SK-N-SH (cell line): Measurements from ENCODE around the gene HARS2. TPM values are rescaled to one million over a fixed set of nuclear protein-coding genes. Genes with fewer than 3 reads are reported as not detected.
A peak's percentile ranks its signal among the peaks of the same experiment; 100 is the strongest.

Source experiments
- CTCF ChIA-PET: fragments of 300-600, 350-600 bp; formaldehyde crosslinking; extraction: SDS; loops from one replicate; lab custom pipeline; 2021; lab: Yijun Ruan, JAX
- POLR2A ChIA-PET: fragments of 350-600 bp; sonication (Branson Sonifier 250); formaldehyde crosslinking; extraction: SDS; loops from one replicate; lab custom pipeline; 2020; ENCODE audit warnings: antibody characterized with exemption, inconsistent platforms; lab: Yijun Ruan, JAX
- DNase-seq: peaks from one replicate; pipeline ENCODE4 v3.0.0; 2012
- H2AFZ ChIP-seq: fragments of 200-600 bp; sonication (generic); 2 replicates; pipeline ENCODE4 v1.8.1; 2016; ENCODE audit warnings: antibody characterized with exemption, mild to moderate bottlenecking, low read depth
- H3F3A ChIP-seq: fragments of 200-600 bp; sonication (generic); replicated peaks from 2 replicates; pipeline ENCODE3; 2016; ENCODE audit warnings: antibody characterized with exemption, mild to moderate bottlenecking; ENCODE audit not compliant: insufficient read depth
- H3K27ac ChIP-seq, 2 experiments: fragments of 200-500 bp in 1 of 2; fragments of 200-600 bp in 1 of 2; sonication (Bioruptor generic) in 1 of 2; sonication (generic), shearing (Covaris generic) in 1 of 2; 2 replicates each; pipeline versions ENCODE4 v1.5.1 to v1.6.1; 2014 to 2016; ENCODE audit warnings: low read depth in 2 of 2, inconsistent platforms in 1 of 2, low read length in 1 of 2, mild to moderate bottlenecking in 1 of 2, mixed read lengths in 1 of 2
- H3K27me3 ChIP-seq: fragments of 200-600 bp; sonication (generic), shearing (Covaris generic); 2 replicates; pipeline ENCODE4 v1.6.1; 2016; ENCODE audit warnings: mixed run types; ENCODE audit not compliant: insufficient read depth
- H3K36me3 ChIP-seq, 2 experiments: fragments of 200-500 bp in 1 of 2; fragments of 200-600 bp in 1 of 2; sonication (Bioruptor generic) in 1 of 2; sonication (generic) in 1 of 2; replicated peaks in 1 of 2; 2 replicates each; pipeline versions ENCODE3 to v1.5.1; 2014 to 2016; ENCODE audit warnings: low read length in 1 of 2, mild to moderate bottlenecking in 1 of 2; ENCODE audit not compliant: insufficient read depth in 2 of 2, control insufficient read depth in 1 of 2
- H3K4me1 ChIP-seq, 2 experiments: fragments of 200-500 bp in 1 of 2; fragments of 200-600 bp in 1 of 2; sonication (Bioruptor generic) in 1 of 2; sonication (generic), shearing (Covaris generic) in 1 of 2; 2 replicates each; pipeline versions ENCODE4 v1.5.1 to v1.6.1; 2014 to 2016; ENCODE audit warnings: low read depth in 1 of 2, low read length in 1 of 2, mixed run types in 1 of 2; ENCODE audit not compliant: insufficient read depth in 2 of 2, control insufficient read depth in 1 of 2
- H3K4me2 ChIP-seq: fragments of 200-600 bp; sonication (generic), shearing (Covaris generic); 2 replicates; pipeline ENCODE4 v1.6.1; 2017; ENCODE audit warnings: mixed run types
- H3K4me3 ChIP-seq, 2 experiments: fragments of 200-500 bp in 1 of 2; fragments of 200-600 bp in 1 of 2; sonication (Bioruptor generic) in 1 of 2; sonication (generic), shearing (Covaris generic) in 1 of 2; 2 replicates each; pipeline versions ENCODE4 v1.5.1 to v1.8.1; 2014 to 2016; ENCODE audit warnings: low read depth in 2 of 2, inconsistent platforms in 1 of 2, low read length in 1 of 2, mild to moderate bottlenecking in 1 of 2, mixed read lengths in 1 of 2, moderate library complexity in 1 of 2
- H3K79me2 ChIP-seq: fragments of 200-600 bp; sonication (generic); 2 replicates; pipeline ENCODE4 v1.8.1; 2017; ENCODE audit warnings: mild to moderate bottlenecking; ENCODE audit not compliant: insufficient read depth
- H3K9ac ChIP-seq: fragments of 200-600 bp; sonication (generic); 2 replicates; pipeline ENCODE4 v1.6.1; 2017; ENCODE audit warnings: mixed run types
- H3K9me2 ChIP-seq: fragments of 200-600 bp; sonication (generic); 2 replicates; pipeline ENCODE4 v1.6.1; 2017; ENCODE audit warnings: mixed run types
- H3K9me3 ChIP-seq: fragments of 200-600 bp; sonication (generic); 2 replicates; pipeline ENCODE4 v1.6.1; 2017; ENCODE audit warnings: mixed run types, mild to moderate bottlenecking, moderate library complexity
- H4K20me1 ChIP-seq: fragments of 200-600 bp; sonication (generic); 2 replicates; pipeline ENCODE4 v1.6.1; 2017; ENCODE audit warnings: mild to moderate bottlenecking, mixed run types; ENCODE audit not compliant: insufficient read depth
- CHD2 ChIP-seq: fragments of 150-350 bp; IDR thresholded peaks from 2 replicates; pipeline ENCODE4 v1.6.1; 2018; ENCODE audit warnings: low read length; ENCODE audit not compliant: partially characterized antibody
- CTCF ChIP-seq: fragments of 200-600 bp; sonication (generic); IDR thresholded peaks from 2 replicates; pipeline ENCODE4 v1.6.1; 2017; ENCODE audit warnings: antibody characterized with exemption, mild to moderate bottlenecking, moderate library complexity
- ELF1 ChIP-seq: IDR thresholded peaks from 2 replicates; pipeline ENCODE4 v1.4.0; 2012
- FOXJ3 ChIP-seq: sonication (generic); formaldehyde crosslinking; IDR thresholded peaks from 2 replicates; pipeline ENCODE4 v1.5.1; 2020; ENCODE audit warnings: mild to moderate bottlenecking, missing genetic modification reagents
- FOXM1 ChIP-seq: IDR thresholded peaks from 2 replicates; pipeline ENCODE4 v1.4.0; 2012; ENCODE audit warnings: low read depth, mild to moderate bottlenecking
- GABPA ChIP-seq: IDR thresholded peaks from 2 replicates; pipeline ENCODE4 v1.4.0; 2012; ENCODE audit warnings: low read depth, mild to moderate bottlenecking
- JUND ChIP-seq: IDR thresholded peaks from 2 replicates; pipeline ENCODE4 v1.4.0; 2012
- MXI1 ChIP-seq: IDR thresholded peaks from 2 replicates; pipeline ENCODE4 v1.6.1; 2012; ENCODE audit warnings: mild to moderate bottlenecking, low read depth, low read length, improper control_type of control experiment
- NRF1 ChIP-seq: IDR thresholded peaks from 2 replicates; pipeline ENCODE4 v1.6.1; 2012; ENCODE audit warnings: low read depth, mild to moderate bottlenecking, low read length
- RAD21 ChIP-seq: IDR thresholded peaks from 2 replicates; pipeline ENCODE4 v1.6.1; 2012; ENCODE audit warnings: mild to moderate bottlenecking, low read length
- SIN3A ChIP-seq: IDR thresholded peaks from 2 replicates; pipeline ENCODE4 v1.6.1; 2012; ENCODE audit warnings: low read depth, mild to moderate bottlenecking, low read length, moderate library complexity, borderline replicate concordance
- TAF1 ChIP-seq: IDR thresholded peaks from 2 replicates; pipeline ENCODE4 v1.6.1; 2012; ENCODE audit warnings: low read depth, mild to moderate bottlenecking, low read length, moderate library complexity, borderline replicate concordance
- USF1 ChIP-seq: IDR thresholded peaks from 2 replicates; pipeline ENCODE4 v1.4.0; 2012; ENCODE audit warnings: low read depth, borderline replicate concordance
- USF2 ChIP-seq: fragments of 150-350 bp; IDR thresholded peaks from 2 replicates; pipeline ENCODE4 v1.6.1; 2017; ENCODE audit warnings: antibody characterized with exemption, low read length, low read depth, borderline replicate concordance
- ZBTB33 ChIP-seq: IDR thresholded peaks from 2 replicates; pipeline ENCODE4 v1.4.0; 2012; ENCODE audit warnings: low read depth, borderline replicate concordance
- WGBS: methylation state at CpG from one replicate; pipeline ENCODE4 v1.1.6; 2017; ENCODE audit warnings: low lambda C conversion rate; 5-methylcytosine and 5-hydroxymethylcytosine counted together
- polyA plus RNA-seq, 3 experiments: library from polyadenylated mRNA; depleted of rRNA; stranded (reverse); fragments of >200 nt; gene quantifications; 2 replicates each; pipeline ENCODE4 v1.2.3, GENCODE V29; 2012

The HARS2 gene
- polyA plus RNA-seq, 1 of the 3 experiments (the other 2 are of a cell fraction): 40.8 TPM

GRCh38 chr5:140733098-140733497, 41.8 kb downstream of the HARS2 start (continued):
- no peak for TF ChIP-seq ZBTB33

- POLR2A ChIA-PET: no interaction called here
- WGBS: 34% methylated on average over 7 of the region's 7 CpGs
- CTCF ChIA-PET: interaction anchor here (1.1 to 2.3 kb wide), 5 partner anchors 9 to 362 kb away, joined by 3 to 10 read pairs (median 4); no protein-coding TSS in a partner anchor
Observed at GRCh38 chr5:140734354-140734753, 43.1 kb downstream of the HARS2 start.

GRCh38 chr5:140737486-140737885, 46.2 kb downstream of the HARS2 start:
- H3F3A ChIP-seq: no peaks in the 10 kb centered on the region
- no peaks in the 10 kb centered on the region; the same call in 1 of the 2 replicates for H3K9me3 ChIP-seq
- WGBS: 0% methylated on average over 1 of the region's 1 CpG
- no peak for DNase-seq
- H3K27me3 ChIP-seq: no peaks in the 10 kb centered on the region
- CTCF ChIA-PET: interaction anchor here (1.0 kb wide), 1 partner anchor 22 kb away, joined by 3 read pairs; no protein-coding TSS in a partner anchor
- POLR2A ChIA-PET: no interaction called here
- no peaks in the 10 kb centered on the region for H3K36me3 ChIP-seq
- H3K4me2 ChIP-seq: no peak overlapping the region
- H3K4me1 ChIP-seq: no peaks in the 10 kb centered on the region
- no peak overlapping the region for H3K4me3 ChIP-seq
- no peaks in the 10 kb centered on the region for H3K79me2 ChIP-seq
- H4K20me1 ChIP-seq: no peaks in the 10 kb centered on the region
- no peak overlapping the region for H3K27ac ChIP-seq
- no peak overlapping the region for H3K9ac ChIP-seq
- no peak overlapping the region for H2AFZ ChIP-seq
- no peaks in the 10 kb centered on the region for H3K9me2 ChIP-seq
- TF ChIP-seq GABPA: no peak
- TF ChIP-seq MXI1: no peak
- TF ChIP-seq JUND: no peak
- no peak for TF ChIP-seq TAF1
- TF ChIP-seq SIN3A: no peak
- no peak for TF ChIP-seq NRF1
- TF ChIP-seq FOXJ3 (CRISPR knock-in tag): no peak
- TF ChIP-seq ELF1: no peak
- no peak for TF ChIP-seq FOXM1
- TF ChIP-seq USF2: no peak
- no peak for TF ChIP-seq USF1

More at GRCh38 chr5:140734354-140734753, 43.1 kb downstream of the HARS2 start:
- Histone ChIP-seq H3K36me3 (no peaks in the 10 kb centered on the region), H3K4me3 (no peak overlapping the region), H3K4me2 (no peak overlapping the region), H3K4me1 (no peaks in the 10 kb centered on the region), H3F3A (no peaks in the 10 kb centered on the region), H3K9me3 (no peaks in the 10 kb centered on the region; the same call in 1 of the 2 replicates), H3K27ac (no peak overlapping the region), H3K9me2 (no peaks in the 10 kb centered on the region), H4K20me1 (no peaks in the 10 kb centered on the region), H3K9ac (no peak overlapping the region), H2AFZ (no peak overlapping the region), H3K79me2 (no peaks in the 10 kb centered on the region), H3K27me3 (no peaks in the 10 kb centered on the region)
- peak; percentile 12 for DNase-seq
- peak; percentile 27; the same call in 1 of the 2 replicates for TF ChIP-seq RAD21
- no peak for TF ChIP-seq CHD2
- TF ChIP-seq JUND: no peak
- TF ChIP-seq CTCF: peak; percentile 25
